Measurements from ENCODE around the gene EPN2.

Gene EPN2

GRCh38 chr17:19332371-19333131 is 95.4 kb downstream of the EPN2 start:
- TF ChIP-seq CTCF (IDR thresholded peaks at IDR 0.05; ENCODE audit: insufficient read depth, low read length, missing control alignments), result no peak
- POLR2A ChIA-PET, result no interaction called here
- no peak overlapping the region for H3K4me3 ChIP-seq (ENCODE audit: low read depth, low read length)
- CTCF ChIA-PET, result interaction anchor here (0.9 to 2.6 kb wide), 6 partner anchors 9 to 434 kb away, joined by 3 to 7 read pairs (median 4); partner anchors contain the start of gene B9D1
- no peak for DNase-seq (ENCODE audit: low read depth, low spot score)

- ChIA-PET CTCF (interaction anchor here (1.0 to 2.6 kb wide), 4 partner anchors 8 to 114 kb away, joined by 3 to 6 read pairs (median 4); no protein-coding TSS in a partner anchor), POLR2A (no interaction called here)
- no peak for TF ChIP-seq CTCF (IDR thresholded peaks at IDR 0.05; ENCODE audit: insufficient read depth, low read length, missing control alignments)
- H3K4me3 ChIP-seq (ENCODE audit: low read depth, low read length), result no peak overlapping the region
- DNase-seq (ENCODE audit: low read depth, low spot score), result no peak
These were observed 95.9 kb downstream of the EPN2 start for GRCh38 chr17:19333132-19333440.

- DNase-seq (ENCODE audit: low read depth, low spot score), result no peak
- POLR2A ChIA-PET, result no interaction called here
- no peak overlapping the region for H3K4me3 ChIP-seq (ENCODE audit: low read depth, low read length)
- no peak for TF ChIP-seq CTCF (IDR thresholded peaks at IDR 0.05; ENCODE audit: insufficient read depth, low read length, missing control alignments)
- CTCF ChIA-PET, result interaction anchor here (1.0 to 2.6 kb wide), 3 partner anchors 9 to 113 kb away, joined by 3 to 6 read pairs (median 3); no protein-coding TSS in a partner anchor
These were observed 96.6 kb downstream of the EPN2 start for GRCh38 chr17:19333736-19334290.

DNA sequence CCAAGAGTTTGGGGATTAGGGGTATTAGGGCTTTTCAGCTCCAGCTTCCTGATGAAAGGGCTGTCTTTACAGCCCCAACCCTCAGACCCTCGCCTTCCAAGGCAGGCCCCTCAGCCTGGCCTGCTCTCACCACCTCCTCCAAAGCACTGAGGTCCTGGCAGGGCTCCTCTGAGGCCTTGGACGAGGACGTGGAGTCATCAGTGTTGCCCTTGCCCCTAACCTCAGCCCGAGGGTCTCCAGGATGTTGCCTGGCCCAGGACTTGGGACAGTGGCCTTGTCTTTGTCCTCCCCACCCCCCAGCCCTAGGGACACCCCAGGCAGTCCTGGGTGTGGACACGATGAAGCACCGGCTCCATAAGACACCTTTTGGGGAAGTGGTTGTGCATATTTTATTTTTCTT is 97.2 kb downstream of the EPN2 start:
- H3K4me3 ChIP-seq (ENCODE audit: low read depth, low read length), result no peak overlapping the region
- TF ChIP-seq CTCF (IDR thresholded peaks at IDR 0.05; ENCODE audit: insufficient read depth, low read length, missing control alignments), result no peak
- CTCF ChIA-PET, result interaction anchor here (1.3 kb wide), 1 partner anchor 18 kb away, joined by 3 read pairs; no protein-coding TSS in a partner anchor
- POLR2A ChIA-PET, result no interaction called here
- no peak for DNase-seq (ENCODE audit: low read depth, low spot score)

DNA sequence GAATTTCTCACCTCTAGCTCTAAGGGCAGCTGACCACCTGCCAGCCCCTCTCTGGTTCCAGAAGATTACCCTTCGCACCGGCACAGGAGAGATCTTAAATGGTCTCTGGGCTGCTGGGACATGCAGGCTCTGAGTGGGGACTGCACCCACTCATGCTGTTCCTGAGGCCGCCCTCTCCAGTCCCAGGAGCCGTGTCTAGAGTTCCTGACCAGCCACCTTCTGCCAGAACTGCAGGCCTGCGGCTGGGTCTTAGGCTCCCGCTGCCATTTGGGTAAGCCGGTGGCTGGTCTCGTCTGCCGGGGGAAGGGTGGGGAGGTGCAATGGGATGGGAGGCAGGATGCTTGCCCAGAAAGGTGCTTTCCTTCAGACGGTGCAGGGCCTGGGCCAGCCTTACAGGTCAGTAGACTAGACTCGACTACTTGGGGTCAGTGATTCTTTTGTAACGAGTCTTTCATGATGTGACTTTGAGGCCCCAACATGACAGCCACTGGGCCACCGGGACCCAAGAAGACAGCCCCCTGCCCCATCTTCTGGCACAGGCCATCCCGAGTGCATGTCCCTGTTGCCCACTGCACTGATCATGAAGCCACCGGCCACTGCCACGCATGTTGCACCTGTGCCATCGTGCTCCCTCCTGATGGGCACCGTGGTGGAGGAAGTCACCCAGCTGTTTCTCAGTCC is 98.9 kb downstream of the EPN2 start:
- H3K4me3 ChIP-seq (ENCODE audit: low read depth, low read length), result no peak overlapping the region
- CTCF ChIA-PET, result no interaction called here
- DNase-seq (ENCODE audit: low read depth, low spot score), result no peak
- no peak for TF ChIP-seq CTCF (IDR thresholded peaks at IDR 0.05; ENCODE audit: insufficient read depth, low read length, missing control alignments)
- POLR2A ChIA-PET, result no interaction called here

Data from AG04449 (cell line).